Transverse colon (tissue), 4 donors: ENCODE results near the gene ZNF488. TPM values are rescaled to one million over a fixed set of nuclear protein-coding genes. Genes with fewer than 3 reads are reported as not detected.
A peak's percentile ranks its signal among the peaks of the same experiment; 100 is the strongest.

Experiments
- DNase-seq: peaks from one replicate; pipeline ENCODE4 v3.0.0-alpha.2; 2019
- H3K27ac ChIP-seq, 4 donors: fragments of 200-600 bp; sonication (generic); 2 replicates each; pipeline ENCODE4 v1.5.1; 2016 to 2018; ENCODE audit warnings: inconsistent platforms in 4 of 4
- H3K27me3 ChIP-seq: fragments of 200-600 bp; sonication (generic); 2 replicates; pipeline ENCODE4 v1.5.1; 2017; ENCODE audit warnings: inconsistent platforms
- H3K36me3 ChIP-seq, 4 donors: fragments of 200-600 bp; sonication (generic); 2 replicates each; pipeline ENCODE4 v1.5.1; 2017 to 2019; ENCODE audit warnings: inconsistent platforms in 4 of 4
- H3K4me1 ChIP-seq, 4 donors: fragments of 200-600 bp; sonication (generic); 2 replicates each; pipeline ENCODE4 v1.5.1; 2017 to 2020; ENCODE audit warnings: inconsistent platforms in 4 of 4
- H3K4me3 ChIP-seq, 4 donors: fragments of 200-600 bp; sonication (generic); 1 replicate in 1 of 4; 2 replicates in 3 of 4; pipeline versions ENCODE4 v1.5.1 to v1.6.1; 2017 to 2019; ENCODE audit warnings: inconsistent platforms in 4 of 4
- H3K9me3 ChIP-seq, 2 donors: fragments of 200-600 bp; sonication (generic); 2 replicates each; pipeline ENCODE4 v1.5.1; 2017 to 2019; ENCODE audit warnings: inconsistent platforms in 2 of 2
- EP300 ChIP-seq: sonication (generic); formaldehyde crosslinking; IDR thresholded peaks from one replicate; pipeline ENCODE4 v1.6.1; 2017; ENCODE audit warnings: antibody characterized with exemption, low read depth
- POLR2A ChIP-seq: fragments of 450-650 bp; IDR thresholded peaks from one replicate; pipeline ENCODE4 v1.6.1; 2016; ENCODE audit warnings: antibody characterized with exemption, mild to moderate bottlenecking, moderate library complexity
- POLR2AphosphoS5 ChIP-seq, 3 donors: sonication (generic); formaldehyde crosslinking; IDR thresholded peaks; one replicate each; pipeline ENCODE4 v1.6.1; 2016; ENCODE audit warnings: antibody characterized with exemption in 3 of 3
- WGBS, 2 donors: methylation state at CpG; one replicate each; pipeline ENCODE4 v1.1.5; 2018; ENCODE audit warnings: low coverage in 1 of 2; 5-methylcytosine and 5-hydroxymethylcytosine counted together
- in situ Hi-C, 4 donors: fragments of 200-750 bp; cut with MboI; loops; one replicate each; pipeline versions ENCODE4 v1.15.0 to v1.15.1; 2017; ENCODE audit warnings: low sequenced_read_pairs in 3 of 4, low pct_ligation_motif_present in 1 of 4, low pct_unique_long_range_greater_than_20kb in 1 of 4
- intact Hi-C: fragments of 100-400 bp; cut with DNase I; formaldehyde crosslinking; loops from one replicate; pipeline ENCODE4 v1.15.1; 2023; ENCODE audit warnings: low total_unique reads
- total RNA-seq, 4 donors: library from RNA; depleted of rRNA; stranded (reverse); fragments of >200 nt; gene quantifications; one replicate each; pipeline ENCODE4 v1.1.0, GENCODE V29; 2016
- TF ChIP-seq, protein P1 (sequence below), 5 experiments: fragments of 200-600 bp in 3 of 5; fragments of 450-650 bp in 2 of 5; sonication (generic) in 3 of 5; IDR thresholded peaks; 1 replicate in 2 of 5; 2 replicates in 3 of 5; pipeline ENCODE4 v1.5.1; 2016 to 2017; ENCODE audit warnings: antibody characterized with exemption in 5 of 5, inconsistent platforms in 3 of 5, mild to moderate bottlenecking in 2 of 5, moderate library complexity in 1 of 5

The ZNF488 gene
- total RNA-seq, 4 donors from 2014 or later: 0.41 to 0.80 TPM; not detected in 2

DNA sequence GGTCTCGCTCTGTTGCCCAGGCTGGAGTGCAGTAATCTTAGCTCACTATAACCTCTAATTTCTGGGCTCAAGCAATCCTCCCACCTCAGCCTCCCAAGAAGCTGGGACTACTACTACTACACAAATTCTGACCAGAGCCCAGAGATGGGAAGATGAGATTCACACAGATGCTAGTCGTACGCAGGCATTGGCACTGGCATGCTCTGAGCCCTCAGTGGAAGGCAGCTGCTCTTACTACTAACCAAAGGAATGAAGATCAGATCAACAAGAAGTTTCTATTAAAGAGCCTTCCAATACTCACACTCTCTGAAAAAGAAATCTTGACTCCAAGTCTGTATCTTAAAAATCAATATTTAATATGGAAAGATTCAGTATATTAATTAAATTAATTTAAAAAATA, 51.1 kb downstream of the ZNF488 start:
- no peak for TF ChIP-seq POLR2A
- DNase-seq: no peak
- Histone ChIP-seq H3K4me1 (peaks cover 5 to 11% (median 8%) of the 10 kb centered on the region in 4 donors), H3K4me3 (no peak overlapping the region), H3K9me3 (no peaks in the 10 kb centered on the region), H3K36me3 (no peaks in the 10 kb centered on the region), H3K27ac (no peak overlapping the region), H3K27me3 (no peaks in the 10 kb centered on the region)
- in situ Hi-C loops: no loop called here
- WGBS, 2 donors: 84 to 91% methylated on average over 3 of the region's 3 CpGs
- intact Hi-C loops: no loop called here

DNA sequence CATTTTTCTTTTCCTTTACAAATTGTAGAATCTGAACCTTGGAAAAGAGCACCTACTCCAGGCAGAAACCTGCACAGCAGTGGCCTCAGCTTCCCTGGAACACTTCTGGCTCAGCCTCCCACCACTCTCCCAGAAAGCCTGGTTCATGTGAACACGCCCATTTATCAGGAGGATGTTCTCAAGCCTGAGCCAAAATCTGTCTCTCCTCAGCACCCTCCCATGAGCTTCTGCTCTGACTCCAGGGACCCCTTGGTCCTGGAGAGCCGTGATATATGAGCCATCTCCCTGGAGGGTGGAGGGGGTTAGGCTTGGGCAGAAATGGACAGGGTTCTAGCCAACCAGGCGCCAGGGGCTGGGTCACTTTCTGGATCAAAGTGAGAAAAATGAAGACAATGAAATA, 51.7 kb downstream of the ZNF488 start:
- Histone ChIP-seq H3K36me3 (no peaks in the 10 kb centered on the region), H3K27ac (no peak overlapping the region), H3K4me3 (no peak overlapping the region), H3K4me1 (peaks cover 5 to 11% (median 8%) of the 10 kb centered on the region in 4 donors), H3K9me3 (no peaks in the 10 kb centered on the region), H3K27me3 (no peaks in the 10 kb centered on the region)
- TF ChIP-seq POLR2AphosphoS5 (IDR thresholded peaks at IDR 0.05) (no peak), EP300 (no peak), POLR2A (no peak)
- TF ChIP-seq, protein P1, sequence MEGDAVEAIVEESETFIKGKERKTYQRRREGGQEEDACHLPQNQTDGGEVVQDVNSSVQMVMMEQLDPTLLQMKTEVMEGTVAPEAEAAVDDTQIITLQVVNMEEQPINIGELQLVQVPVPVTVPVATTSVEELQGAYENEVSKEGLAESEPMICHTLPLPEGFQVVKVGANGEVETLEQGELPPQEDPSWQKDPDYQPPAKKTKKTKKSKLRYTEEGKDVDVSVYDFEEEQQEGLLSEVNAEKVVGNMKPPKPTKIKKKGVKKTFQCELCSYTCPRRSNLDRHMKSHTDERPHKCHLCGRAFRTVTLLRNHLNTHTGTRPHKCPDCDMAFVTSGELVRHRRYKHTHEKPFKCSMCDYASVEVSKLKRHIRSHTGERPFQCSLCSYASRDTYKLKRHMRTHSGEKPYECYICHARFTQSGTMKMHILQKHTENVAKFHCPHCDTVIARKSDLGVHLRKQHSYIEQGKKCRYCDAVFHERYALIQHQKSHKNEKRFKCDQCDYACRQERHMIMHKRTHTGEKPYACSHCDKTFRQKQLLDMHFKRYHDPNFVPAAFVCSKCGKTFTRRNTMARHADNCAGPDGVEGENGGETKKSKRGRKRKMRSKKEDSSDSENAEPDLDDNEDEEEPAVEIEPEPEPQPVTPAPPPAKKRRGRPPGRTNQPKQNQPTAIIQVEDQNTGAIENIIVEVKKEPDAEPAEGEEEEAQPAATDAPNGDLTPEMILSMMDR (IDR thresholded peaks at IDR 0.05): no peak
- intact Hi-C loops: no loop called here
- no peak for DNase-seq
- in situ Hi-C loops: no loop called here
- 60 to 62% methylated on average over 1 to 3 of the region's 3 CpGs for WGBS, 2 donors

DNA sequence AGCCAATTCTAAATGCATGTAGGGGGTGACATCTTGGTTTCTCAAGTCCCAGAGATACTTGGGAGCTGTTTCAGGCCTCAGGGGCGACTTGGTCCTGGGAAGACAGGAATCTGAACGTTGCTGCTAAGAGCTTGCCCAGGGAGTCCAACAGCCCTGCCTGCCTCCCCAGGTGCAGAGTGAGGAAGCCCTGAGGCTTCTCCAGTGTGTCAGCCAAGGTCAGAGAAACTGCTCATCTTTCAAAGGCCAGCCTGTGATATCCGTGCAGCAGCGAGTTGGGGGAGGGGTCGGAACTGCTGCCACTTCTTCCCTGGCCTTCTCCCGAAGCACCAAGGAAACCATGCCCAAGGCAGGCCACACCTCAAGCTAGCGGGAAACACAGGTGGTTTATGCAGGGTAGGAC, 52.1 kb downstream of the ZNF488 start:
- H3K4me1 ChIP-seq: peaks cover 5 to 11% (median 8%) of the 10 kb centered on the region in 4 donors
- WGBS, 2 donors: 77% methylated on average over 6 of the region's 7 CpGs; no CpG with 5 or more reads in 1 of the 2 donors
- H3K27ac ChIP-seq: no peak overlapping the region
- in situ Hi-C loops (no loop called here), intact Hi-C loops (no loop called here)
- H3K9me3 ChIP-seq: no peaks in the 10 kb centered on the region
- no peaks in the 10 kb centered on the region for H3K27me3 ChIP-seq
- DNase-seq: no peak
- H3K36me3 ChIP-seq: no peaks in the 10 kb centered on the region
- TF ChIP-seq EP300 (no peak), POLR2AphosphoS5 (IDR thresholded peaks at IDR 0.05) (no peak), POLR2A (no peak)
- TF ChIP-seq, protein P1 (IDR thresholded peaks at IDR 0.05): no peak
- no peak overlapping the region for H3K4me3 ChIP-seq

DNA sequence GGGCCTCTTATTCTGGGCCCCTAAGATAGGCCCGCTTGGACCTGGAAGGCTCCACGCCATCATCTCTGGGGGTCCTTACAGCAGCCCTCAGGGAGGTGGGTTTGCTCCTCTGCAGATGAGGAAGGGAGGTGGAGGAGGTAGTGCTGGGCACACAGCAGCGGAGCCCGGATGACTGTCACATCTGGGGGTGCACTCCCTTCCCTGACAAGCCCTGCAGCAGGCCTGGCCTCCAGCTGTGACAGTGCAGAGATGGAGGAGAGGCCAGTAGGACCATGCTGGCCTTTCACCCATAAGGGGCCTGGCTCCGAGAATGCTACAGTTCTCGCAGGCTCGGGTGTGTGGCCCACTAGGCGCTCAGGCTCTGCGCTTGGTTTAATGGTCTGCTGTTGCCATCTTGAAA, 52.6 kb downstream of the ZNF488 start:
- intact Hi-C loops (no loop called here), in situ Hi-C loops (no loop called here)
- H3K27me3 ChIP-seq: no peaks in the 10 kb centered on the region
- 92% methylated on average over 9 of the region's 9 CpGs; no CpG with 5 or more reads in 1 of the 2 donors for WGBS, 2 donors
- no peaks in the 10 kb centered on the region for H3K36me3 ChIP-seq
- peaks cover 5 to 11% (median 8%) of the 10 kb centered on the region in 4 donors for H3K4me1 ChIP-seq
- DNase-seq: no peak
- H3K9me3 ChIP-seq: no peaks in the 10 kb centered on the region
- peak overlapping the region in 3 of 4 donors; percentile 57 to 78 (median 72) for H3K27ac ChIP-seq
- H3K4me3 ChIP-seq: no peak overlapping the region
- TF ChIP-seq EP300 (no peak), POLR2A (no peak), POLR2AphosphoS5 (IDR thresholded peaks at IDR 0.05) (no peak)
- TF ChIP-seq, protein P1 (IDR thresholded peaks at IDR 0.05): no peak

DNA sequence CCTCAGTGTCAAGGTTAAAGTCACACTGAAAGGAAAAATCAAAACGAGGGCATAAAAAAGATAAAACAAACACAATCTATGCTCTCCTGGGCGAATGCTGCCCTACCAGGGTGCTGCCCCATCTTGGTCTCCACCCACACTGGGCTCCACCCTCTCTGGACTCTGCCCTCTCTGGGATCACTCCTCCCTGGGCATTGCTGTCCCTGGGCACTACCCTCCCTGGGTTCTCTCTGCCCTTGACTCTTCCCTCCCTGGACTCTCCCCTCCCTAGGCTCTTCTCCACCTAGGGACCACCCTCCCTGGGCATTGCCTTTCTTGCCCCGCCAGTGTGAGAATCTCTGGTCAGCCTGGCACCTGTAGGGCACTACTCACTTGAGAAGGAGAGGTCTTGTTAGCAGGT, 53.3 kb downstream of the ZNF488 start:
- peak; percentile 89 for DNase-seq
- H3K9me3 ChIP-seq: no peaks in the 10 kb centered on the region
- in situ Hi-C loops (no loop called here), intact Hi-C loops (no loop called here)
- peak in 1 of 3 donors; percentile 21 for TF ChIP-seq POLR2AphosphoS5 (IDR thresholded peaks at IDR 0.05)
- TF ChIP-seq POLR2A: no peak
- no peak overlapping the region for H3K4me3 ChIP-seq
- H3K4me1 ChIP-seq: peaks cover 5 to 11% (median 8%) of the 10 kb centered on the region in 4 donors
- 40 to 60% methylated on average over 1 to 3 of the region's 3 CpGs for WGBS, 2 donors
- peak overlapping the region; percentile 66 to 78 (median 69) for H3K27ac ChIP-seq
- no peaks in the 10 kb centered on the region for H3K27me3 ChIP-seq
- H3K36me3 ChIP-seq: no peaks in the 10 kb centered on the region
